HG03139 (cell line): ENCODE data around the gene MKS1.

ENCODE experiments used
- ATAC-seq: cut with Tn5 transposase; IDR thresholded peaks from one replicate; pipeline ENCODE4 v1.9.1; 2021; ENCODE audit not compliant: unreplicated experiment

MKS1 gene

GRCh38 chr17:58166682-58167081 lies 52.4 kb downstream of the MKS1 start, which contains the start of gene OR4D2:
Gene OR4D2, plus strand, starts transcription at chr17:58166982. Its CDS starts 2,674 bp downstream, at chr17:58169656.
- ATAC-seq, result no peak

GRCh38 chr17:58165981-58166380 lies 53.1 kb downstream of the MKS1 start:
- ATAC-seq, result no peak

GRCh38 chr17:58161566-58161965 lies 57.5 kb downstream of the MKS1 start:
- no peak for ATAC-seq

- no peak for ATAC-seq
These were observed 60.9 kb downstream of the MKS1 start for GRCh38 chr17:58158181-58158580.

- no peak for ATAC-seq
These were observed 61.9 kb downstream of the MKS1 start for GRCh38 chr17:58156839-58157803.
